HAP-1 (cell line): ENCODE measurements around the gene VBP1.
"Not testable (repeated sequence)": the region's sequence is repeated elsewhere in the genome, so short reads cannot be mapped to it uniquely, and the experiment has no call there.

Source experiments
- DNase-seq, 2 experiments: peaks; one replicate each; pipeline ENCODE4 v3.0.0-alpha.2; 2016 to 2020; ENCODE audit warnings: low spot score in 2 of 2
- H3K27me3 ChIP-seq: fragments of 250-450 bp; sonication (Bioruptor Pico); 2 replicates; pipeline ENCODE4 v1.5.1; 2020; ENCODE audit warnings: low read depth, mild to moderate bottlenecking, moderate library complexity
- H3K36me3 ChIP-seq: fragments of 250-450 bp; sonication (Bioruptor Pico); replicated peaks from 2 replicates; pipeline ENCODE4 v1.5.1; 2020; ENCODE audit warnings: mild to moderate bottlenecking
- H3K4me1 ChIP-seq: fragments of 250-450 bp; sonication (Bioruptor Pico); 2 replicates; pipeline ENCODE4 v1.5.1; 2020; ENCODE audit warnings: mild to moderate bottlenecking
- H3K4me3 ChIP-seq: fragments of 250-450 bp; sonication (Bioruptor Pico); 2 replicates; pipeline ENCODE4 v1.5.1; 2020; ENCODE audit warnings: mild to moderate bottlenecking, moderate library complexity
- H3K9me3 ChIP-seq: fragments of 250-450 bp; sonication (Bioruptor Pico); 2 replicates; pipeline ENCODE4 v1.5.1; 2020; ENCODE audit warnings: mild to moderate bottlenecking, moderate library complexity
- in situ Hi-C: fragments of 300-500 bp; cut with MboI; formaldehyde crosslinking; loops from 3 replicates; pipeline ENCODE4 v1.14.3; 2020; ENCODE audit warnings: low sequenced_read_pairs, inconsistent platforms, mixed read lengths

The VBP1 gene

DNA sequence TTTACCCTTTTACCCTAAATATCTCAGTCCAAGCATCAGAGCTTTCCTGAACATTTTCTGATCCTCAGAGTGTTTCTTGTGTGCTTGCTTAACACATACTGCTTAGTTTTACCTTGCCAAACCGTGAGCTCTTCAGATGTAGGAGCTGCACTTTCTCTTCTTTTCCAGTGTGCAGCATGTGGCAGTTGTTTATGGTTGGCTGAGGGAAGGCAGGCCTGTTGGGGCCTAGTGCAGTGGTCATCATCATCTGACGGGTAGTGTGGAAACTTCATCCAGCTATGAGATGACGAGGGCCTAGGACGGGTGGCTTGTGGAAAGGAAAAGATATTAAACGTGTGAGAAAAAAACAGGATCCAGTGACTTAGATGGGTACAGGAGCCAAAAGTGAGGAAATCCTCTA lies 21.5 kb downstream of the VBP1 start:
- Histone ChIP-seq H3K4me1 (peaks cover 5% of the 10 kb centered on the region), H3K27me3 (no peaks in the 10 kb centered on the region), H3K4me3 (no peak overlapping the region), H3K36me3 (peaks cover 47% of the 10 kb centered on the region), H3K9me3 (no peaks in the 10 kb centered on the region)
- DNase-seq = no peak
- in situ Hi-C loops = no loop called here

DNA sequence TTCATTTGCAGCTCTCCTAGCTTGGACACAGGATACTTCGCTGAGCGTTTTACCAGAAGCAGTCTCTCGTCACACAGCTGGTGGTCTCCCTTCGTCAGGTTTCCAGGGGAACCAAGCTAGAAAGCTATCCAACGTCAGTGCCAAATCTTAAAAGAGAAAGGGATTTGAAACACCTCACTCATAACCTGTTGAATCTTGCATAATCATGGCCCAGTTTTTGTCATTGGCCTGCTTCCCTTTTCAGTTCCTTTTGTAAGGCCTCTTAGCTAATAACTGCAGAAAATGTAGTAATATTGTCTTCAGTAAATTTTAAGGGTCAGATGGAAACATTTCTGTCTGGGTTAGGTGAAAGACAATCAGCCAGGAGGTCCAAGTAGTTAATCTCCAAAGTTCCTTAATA lies 26.0 kb downstream of the VBP1 start:
- no peaks in the 10 kb centered on the region for H3K4me1 ChIP-seq
- H3K4me3 ChIP-seq = no peak overlapping the region
- no peak for DNase-seq
- H3K36me3 ChIP-seq = peaks cover 22% of the 10 kb centered on the region
- in situ Hi-C loops = no loop called here
- no peaks in the 10 kb centered on the region for H3K9me3 ChIP-seq
- H3K27me3 ChIP-seq = no peaks in the 10 kb centered on the region

DNA sequence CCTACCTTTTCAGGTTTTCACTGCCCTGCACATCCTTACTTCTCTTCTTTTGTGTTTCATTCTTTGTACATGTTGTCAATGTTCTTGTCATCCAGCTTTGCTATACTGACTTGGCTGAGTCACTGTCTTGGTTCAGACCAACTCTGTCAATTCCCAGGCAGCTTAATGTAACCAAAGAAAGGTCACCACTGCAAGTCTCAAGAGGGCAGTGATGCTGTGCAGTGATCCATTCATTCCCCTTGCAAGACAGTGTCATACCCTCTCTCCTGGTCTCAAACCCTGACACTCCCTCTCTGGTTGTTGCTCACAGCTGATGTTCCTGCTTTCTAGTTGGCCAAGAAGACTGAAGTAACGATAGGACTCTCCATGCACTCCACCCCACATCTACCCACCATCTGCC lies 30.5 kb downstream of the VBP1 start:
- DNase-seq = no peak
- no peaks in the 10 kb centered on the region for H3K36me3 ChIP-seq
- H3K9me3 ChIP-seq = no peaks in the 10 kb centered on the region
- H3K4me3 ChIP-seq = no peak overlapping the region
- H3K27me3 ChIP-seq = no peaks in the 10 kb centered on the region
- no peaks in the 10 kb centered on the region for H3K4me1 ChIP-seq
- in situ Hi-C loops = no loop called here

DNA sequence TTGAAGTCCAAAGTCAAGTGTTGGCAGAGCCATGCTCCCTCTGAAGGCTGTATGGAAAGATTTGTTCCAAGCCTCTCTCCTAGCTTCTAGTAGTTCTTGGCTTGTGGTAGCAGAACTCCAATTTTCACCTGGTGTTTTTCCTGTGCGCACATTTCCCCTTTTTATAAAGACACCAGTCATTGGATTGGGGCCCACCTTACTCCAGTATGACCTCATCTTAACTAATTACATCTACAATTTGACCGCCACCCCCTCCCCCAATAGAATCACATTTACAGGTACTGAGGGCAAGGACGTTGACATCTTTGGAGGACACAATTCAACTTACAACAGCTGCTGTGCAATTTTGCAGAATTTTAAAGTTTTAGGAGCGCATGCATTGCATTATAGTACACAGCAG lies 31.2 kb downstream of the VBP1 start:
- Histone ChIP-seq H3K4me3 (no peak overlapping the region), H3K4me1 (no peaks in the 10 kb centered on the region), H3K36me3 (no peaks in the 10 kb centered on the region), H3K27me3 (no peaks in the 10 kb centered on the region), H3K9me3 (no peaks in the 10 kb centered on the region)
- in situ Hi-C loops = no loop called here
- DNase-seq = no peak

DNA sequence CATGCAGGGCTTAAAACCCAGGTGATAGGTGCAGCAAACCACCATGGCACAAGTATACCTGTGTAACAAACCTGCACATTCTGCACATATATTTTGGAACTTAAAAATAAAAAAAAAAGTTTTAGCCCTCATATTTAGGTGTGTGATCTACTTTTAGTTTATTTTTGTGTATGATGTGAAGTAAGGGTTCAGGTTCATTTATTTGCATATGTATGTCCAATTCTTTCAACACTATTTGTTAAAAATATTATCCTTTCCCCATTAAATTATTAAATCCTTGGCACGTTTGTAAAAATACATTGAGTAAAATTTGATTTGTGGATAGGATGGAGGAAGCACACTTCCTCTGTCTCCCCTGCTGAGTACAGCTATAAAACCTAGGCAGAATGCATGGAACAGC lies 35.1 kb downstream of the VBP1 start:
- in situ Hi-C loops = no loop called here
- H3K36me3 ChIP-seq = no peaks in the 10 kb centered on the region

DNA sequence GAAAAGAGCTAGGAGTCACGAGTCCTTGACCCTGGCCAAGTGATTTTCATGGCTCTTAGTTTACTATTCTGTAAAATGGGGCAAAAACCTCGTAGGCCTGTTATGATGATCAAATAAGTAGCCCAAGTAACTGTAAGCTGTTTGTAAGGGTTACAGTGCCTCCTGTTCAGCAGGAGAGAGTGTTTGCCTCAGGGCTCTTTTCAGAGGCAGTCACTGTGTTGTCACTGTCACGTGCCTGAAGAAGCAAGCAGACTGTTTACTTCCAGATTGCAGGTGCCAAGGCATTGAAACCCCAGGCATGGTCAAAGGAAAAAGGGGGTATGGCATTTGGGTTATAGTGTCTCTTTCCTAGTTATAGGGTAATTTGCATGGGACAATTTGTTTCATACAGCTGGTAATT lies 43.5 kb downstream of the VBP1 start:
- Histone ChIP-seq H3K9me3 (no peaks in the 10 kb centered on the region), H3K4me3 (no peak overlapping the region), H3K4me1 (peaks cover 12% of the 10 kb centered on the region), H3K27me3 (peaks cover 8% of the 10 kb centered on the region), H3K36me3 (no peaks in the 10 kb centered on the region)
- in situ Hi-C loops = no loop called here
- peak; percentile 39 to 49 for DNase-seq

More for the DNA sequence above, 35.1 kb downstream of the VBP1 start:
- DNase-seq = no peak
- no peak overlapping the region for H3K4me3 ChIP-seq
- H3K4me1 ChIP-seq = no peaks in the 10 kb centered on the region
- H3K27me3 ChIP-seq = peaks cover 8% of the 10 kb centered on the region
- no peaks in the 10 kb centered on the region for H3K9me3 ChIP-seq

DNA sequence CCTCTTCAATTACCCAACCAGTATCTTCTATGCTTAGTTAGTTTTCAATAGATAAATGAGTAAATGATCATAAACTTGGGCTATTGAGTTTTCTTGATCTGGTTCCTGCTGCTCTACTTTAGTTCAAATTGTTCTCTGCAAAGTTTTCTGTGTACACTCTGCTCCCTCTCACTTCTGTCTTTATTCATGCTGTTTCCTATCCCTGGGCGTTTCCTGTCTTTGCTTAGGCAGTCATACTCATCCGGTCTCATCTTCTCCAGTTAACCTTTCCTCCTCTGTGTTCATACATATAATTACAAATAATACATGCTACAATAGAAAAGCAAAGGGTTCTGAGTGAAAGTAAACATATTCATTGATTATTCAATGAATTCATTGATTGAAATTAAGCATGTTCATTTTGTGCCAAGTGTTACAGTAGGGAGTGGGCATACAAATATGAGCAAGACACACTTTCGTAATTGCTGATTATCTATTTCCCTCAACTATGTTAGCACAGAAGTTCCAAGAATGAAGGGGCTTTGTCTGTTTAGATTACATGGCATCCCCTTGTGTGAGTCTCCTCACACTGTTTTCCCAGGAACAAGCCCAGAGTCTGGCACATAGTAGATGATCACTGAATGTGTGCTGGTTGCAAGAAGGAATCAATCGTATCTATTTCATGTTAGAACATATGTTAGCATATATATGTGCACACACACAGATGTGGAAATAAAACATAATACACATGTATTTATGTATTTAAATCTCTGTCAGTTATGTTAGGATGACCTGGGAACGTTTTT lies 46.9 kb downstream of the VBP1 start:
- Histone ChIP-seq H3K4me3 (no peak overlapping the region), H3K36me3 (no peaks in the 10 kb centered on the region), H3K27me3 (no peaks in the 10 kb centered on the region), H3K9me3 (no peaks in the 10 kb centered on the region), H3K4me1 (peaks cover 12% of the 10 kb centered on the region)
- in situ Hi-C loops = no loop called here
- DNase-seq = no peak

DNA sequence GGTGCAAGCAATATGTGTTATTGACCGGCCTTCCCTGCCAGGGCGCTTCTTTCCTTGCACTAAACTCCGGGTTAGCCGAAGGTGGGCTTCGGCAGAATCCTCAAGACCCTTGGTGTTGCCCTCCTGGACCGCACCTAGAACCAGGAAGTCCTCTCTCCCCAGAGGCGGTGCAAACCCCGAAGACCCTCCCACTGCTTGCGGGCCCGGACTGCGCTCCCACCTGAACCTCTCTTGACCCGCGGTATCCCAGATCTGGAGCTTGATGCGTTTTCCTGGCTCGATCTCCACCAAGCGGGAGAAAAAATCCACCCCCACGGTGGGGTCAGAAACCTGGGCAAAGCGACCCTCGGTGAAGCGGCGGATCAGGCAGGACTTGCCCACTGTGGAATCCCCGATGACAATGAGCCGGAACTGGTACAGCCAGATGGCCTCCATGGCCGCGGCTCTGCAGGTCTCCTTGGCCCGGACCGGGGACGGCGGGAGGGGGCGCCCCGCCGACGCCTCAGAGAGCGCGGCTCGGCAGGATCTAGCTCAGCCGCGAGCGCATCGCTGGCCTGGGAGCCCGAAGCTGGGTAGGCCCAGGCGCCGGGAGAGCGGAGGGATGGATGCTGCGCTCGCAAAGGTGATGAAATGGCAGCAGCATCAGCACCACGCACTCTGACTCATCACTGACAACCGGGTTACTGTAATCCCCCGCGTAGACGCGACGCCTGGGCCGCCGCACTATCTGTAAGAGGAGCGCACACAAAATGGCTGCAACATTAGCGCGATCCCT lies 47.8 kb downstream of the VBP1 start, which contains the start of gene RAB39B:
RAB39B (minus strand) TSS at position 638 of the 775 bp plus-strand sequence; CDS start at position 435, 203 bp downstream.
- no peaks in the 10 kb centered on the region for H3K9me3 ChIP-seq
- H3K36me3 ChIP-seq = no peaks in the 10 kb centered on the region
- in situ Hi-C loops = no loop called here
- H3K27me3 ChIP-seq = no peaks in the 10 kb centered on the region
- H3K4me1 ChIP-seq = peaks cover 12% of the 10 kb centered on the region
- DNase-seq = no peak
- no peak within 1 kb of the TSS for H3K4me3 ChIP-seq

DNA sequence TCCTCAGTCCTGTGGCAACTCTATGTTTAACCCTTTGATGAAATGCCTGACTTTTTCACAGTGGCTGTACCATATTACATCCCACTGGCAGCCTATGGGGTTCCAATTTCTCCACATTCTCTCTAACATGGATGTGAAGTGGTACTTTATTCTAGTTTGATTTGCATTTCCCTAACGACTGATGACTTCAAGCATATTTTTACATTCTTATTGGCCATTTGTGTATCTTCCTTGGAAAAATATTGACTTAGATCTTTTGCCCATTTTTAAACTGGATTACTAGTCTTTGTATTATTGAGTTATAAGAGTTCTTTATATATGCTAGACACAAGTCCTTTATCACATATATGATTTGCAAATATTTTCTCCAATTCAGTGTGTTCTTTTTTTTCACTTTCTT lies 50.2 kb downstream of the VBP1 start:
- in situ Hi-C loops = no loop called here
- DNase-seq = no peak
- Histone ChIP-seq H3K36me3 (no peaks in the 10 kb centered on the region), H3K4me1 (no peaks in the 10 kb centered on the region), H3K4me3 (no peak overlapping the region), H3K27me3 (no peaks in the 10 kb centered on the region), H3K9me3 (no peaks in the 10 kb centered on the region)

DNA sequence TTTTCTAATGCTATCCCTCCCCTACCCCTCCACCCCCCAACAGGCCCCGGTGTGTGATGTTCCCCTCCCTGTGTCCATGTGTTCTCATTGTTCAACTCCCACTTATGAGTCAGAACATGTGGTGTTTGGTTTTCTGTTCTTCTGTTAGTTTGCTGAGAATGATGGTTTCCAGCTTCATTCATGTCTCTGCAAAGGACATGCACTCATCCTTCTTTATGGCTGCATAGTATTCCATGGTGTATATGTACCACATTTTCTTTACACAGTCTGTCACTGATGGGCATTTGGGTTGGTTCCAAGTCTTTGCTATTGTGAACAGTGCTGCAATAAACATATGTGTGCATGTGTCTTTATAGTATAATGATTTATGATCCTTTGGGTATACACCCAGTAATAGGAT lies 51.7 kb downstream of the VBP1 start:
- H3K9me3 ChIP-seq, H3K36me3 ChIP-seq, in situ Hi-C loops, DNase-seq, H3K4me3 ChIP-seq, H3K27me3 ChIP-seq, H3K4me1 ChIP-seq: not testable (repeated sequence)

DNA sequence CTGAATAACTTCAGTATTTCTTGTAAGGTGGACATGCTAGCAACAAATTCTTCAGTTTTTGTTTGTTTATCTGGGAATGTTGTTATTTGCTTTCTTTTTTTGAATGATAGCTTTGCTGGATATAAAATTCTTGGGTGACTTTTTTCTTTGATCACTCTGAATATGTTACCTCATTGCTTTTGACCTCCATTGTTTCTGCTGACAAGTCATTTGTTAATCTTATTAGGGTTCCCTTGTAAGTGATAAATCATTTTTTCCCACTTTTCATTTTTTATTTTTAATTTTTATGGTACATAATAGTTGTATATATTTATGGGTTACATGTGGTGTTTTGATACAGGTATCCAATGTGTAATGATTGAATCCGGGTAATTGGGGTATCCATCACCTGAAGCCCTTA lies 54.7 kb downstream of the VBP1 start:
- no peak for DNase-seq
- Histone ChIP-seq H3K4me3 (no peak overlapping the region), H3K9me3 (no peaks in the 10 kb centered on the region), H3K36me3 (no peaks in the 10 kb centered on the region), H3K27me3 (no peaks in the 10 kb centered on the region), H3K4me1 (no peaks in the 10 kb centered on the region)
- in situ Hi-C loops = no loop called here

DNA sequence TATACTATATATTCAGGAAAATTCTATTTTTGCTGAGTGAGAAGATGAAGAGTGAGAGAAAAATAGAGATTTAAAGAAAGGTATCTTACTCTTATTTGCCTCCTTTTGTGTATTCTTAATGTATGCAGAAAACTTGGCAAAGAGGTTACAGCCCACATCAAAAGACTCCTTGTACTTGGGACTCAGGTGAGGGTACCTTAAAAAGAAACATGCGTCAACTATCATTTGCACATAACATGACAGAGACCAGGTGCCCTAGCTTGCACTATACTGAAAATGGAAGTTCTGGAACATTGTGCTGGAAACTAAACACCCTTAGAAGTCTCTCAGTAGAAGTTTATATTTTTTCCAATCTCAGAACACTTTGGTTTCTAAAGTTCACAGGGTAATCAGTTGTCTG lies 63.6 kb downstream of the VBP1 start:
- Histone ChIP-seq H3K9me3 (no peaks in the 10 kb centered on the region), H3K36me3 (no peaks in the 10 kb centered on the region), H3K4me3 (no peak overlapping the region), H3K4me1 (0 out of 2 replicates have a peak, but pooled peaks cover 4% of the 10 kb centered on the region), H3K27me3 (no peaks in the 10 kb centered on the region)
- in situ Hi-C loops = no loop called here
- DNase-seq = no peak
